Glomerular endothelial cell (primary cell): ENCODE results near the gene FAM50A. TPM values are rescaled to one million over a fixed set of nuclear protein-coding genes. Genes with fewer than 3 reads are reported as not detected.
"Not testable (repeated sequence)": the region's sequence is repeated elsewhere in the genome, so short reads cannot be mapped to it uniquely, and the experiment has no call there.

Source experiments
- DNase-seq: peaks from one replicate; pipeline ENCODE4 v3.0.0-alpha.2; 2011; ENCODE audit warnings: low read depth, low spot score; ENCODE audit errors: extremely low read depth
- total RNA-seq: library from RNA; depleted of rRNA; stranded (reverse); fragments of >200 nt; gene quantifications from 2 replicates; pipeline ENCODE4 v1.2.3, GENCODE V29; 2015

Gene FAM50A
- 78.8 and 92.5 TPM in 2 replicates for total RNA-seq

GRCh38 chrX:154443992-154444754 is at the start of gene FAM50A:
TSS of gene FAM50A (plus strand) at chrX:154444141. CDS start at chrX:154444236, 95 bp downstream.
- DNase-seq, result no peak

GRCh38 chrX:154396363-154396762 is 47.6 kb upstream of the FAM50A start:
- DNase-seq, result not testable (repeated sequence)

- no peak for DNase-seq
Measured at GRCh38 chrX:154396973-154397887, 46.7 kb upstream of the FAM50A start.

GRCh38 chrX:154397888-154398667 is 45.9 kb upstream of the FAM50A start, which contains the start of gene RPL10:
TSS of gene RPL10 (plus strand) at chrX:154398377. CDS start at chrX:154398520, 143 bp downstream.
- DNase-seq, result no peak

- no peak for DNase-seq
Measured at GRCh38 chrX:154398668-154399526, 45.0 kb upstream of the FAM50A start.

GRCh38 chrX:154399527-154400368 is 44.2 kb upstream of the FAM50A start:
- DNase-seq, result no peak

GRCh38 chrX:154400369-154400817 is 43.5 kb upstream of the FAM50A start:
- DNase-seq, result not testable (repeated sequence)

GRCh38 chrX:154401045-154401799 is 42.7 kb upstream of the FAM50A start:
- DNase-seq, result no peak

GRCh38 chrX:154401918-154402621 is 41.9 kb upstream of the FAM50A start:
- no peak for DNase-seq

- no peak for DNase-seq
Measured at GRCh38 chrX:154402622-154403127, 41.3 kb upstream of the FAM50A start.

- no peak for DNase-seq
Measured at GRCh38 chrX:154403192-154403591, 40.7 kb upstream of the FAM50A start.

GRCh38 chrX:154403858-154404257 is 40.1 kb upstream of the FAM50A start:
- no peak for DNase-seq

GRCh38 chrX:154404625-154405192 is 39.2 kb upstream of the FAM50A start:
- DNase-seq, result no peak

- no peak for DNase-seq
Measured at GRCh38 chrX:154408659-154409221, 35.2 kb upstream of the FAM50A start.

- DNase-seq, result no peak
Measured at GRCh38 chrX:154409222-154409871, 34.6 kb upstream of the FAM50A start, which contains the start of gene DNASE1L1. TSS of gene DNASE1L1 (minus strand) at chrX:154409254. CDS start at chrX:154405568, 3,686 bp downstream.

GRCh38 chrX:154411981-154412340 is 32.0 kb upstream of the FAM50A start:
- DNase-seq, result no peak
